OCI-LY3 (cell line): ENCODE data around the gene COL13A1.

Experiments used
- H2AFZ ChIP-seq: fragments of 200-600, 300-600 bp; shearing (Covaris generic); 2 replicates; pipeline ENCODE4 v1.6.0; 2014; ENCODE audit warnings: antibody characterized with exemption, low read depth, low read length
- H3K27ac ChIP-seq: fragments of 200-600, 300-600 bp; sonication (generic); 2 replicates; pipeline ENCODE4 v1.5.1; 2014; ENCODE audit warnings: mild to moderate bottlenecking, low read length, moderate library complexity, mixed read lengths
- H3K27me3 ChIP-seq: fragments of 200-600, 300-600 bp; sonication (generic); 2 replicates; pipeline ENCODE4 v1.6.1; 2014; ENCODE audit warnings: low read depth, low read length, mixed read lengths
- H3K36me3 ChIP-seq: fragments of 200-600, 300-600 bp; sonication (generic); replicated peaks from 2 replicates; pipeline ENCODE3; 2014; ENCODE audit warnings: low read depth, low read length, mixed read lengths
- H3K4me1 ChIP-seq: fragments of 300-600, 200-600 bp; sonication (generic); 2 replicates; pipeline ENCODE4 v1.6.1; 2014; ENCODE audit warnings: low read length, mixed read lengths
- H3K4me2 ChIP-seq: fragments of 200-600, 300-600 bp; sonication (generic); 2 replicates; pipeline ENCODE4 v1.6.1; 2014; ENCODE audit warnings: low read length, mixed read lengths
- H3K4me3 ChIP-seq: fragments of 300-600, 200-600 bp; sonication (generic); 2 replicates; pipeline ENCODE4 v1.5.1; 2014; ENCODE audit warnings: antibody characterized with exemption, mild to moderate bottlenecking, low read length, moderate library complexity
- H3K79me2 ChIP-seq: fragments of 300-600, 200-600 bp; shearing (Covaris generic); 2 replicates; pipeline ENCODE4 v1.6.1; 2014; ENCODE audit warnings: mild to moderate bottlenecking, low read length, mixed read lengths
- H3K9ac ChIP-seq: fragments of 300-600, 200-600 bp; shearing (Covaris generic); 2 replicates; pipeline ENCODE4 v1.6.0; 2014; ENCODE audit warnings: mild to moderate bottlenecking, low read length, moderate library complexity
- H3K9me3 ChIP-seq: fragments of 200-600, 300-600 bp; shearing (Covaris generic); 2 replicates; pipeline ENCODE4 v1.6.1; 2014; ENCODE audit warnings: low read length, mixed read lengths; ENCODE audit not compliant: insufficient read depth
- H4K20me1 ChIP-seq: fragments of 200-600, 300-600 bp; sonication (generic); 2 replicates; pipeline ENCODE4 v1.6.1; 2016; ENCODE audit warnings: low read length, mixed read lengths; ENCODE audit not compliant: insufficient read depth
- EZH2phosphoT487 ChIP-seq: fragments of 200-600 bp; shearing (Covaris generic); IDR thresholded peaks from 2 replicates; pipeline ENCODE4 v1.6.1; 2018; ENCODE audit warnings: antibody characterized with exemption, mixed run types, low read depth
- TF ChIP-seq, protein P1 (sequence below): fragments of 200-600, 300-600 bp; sonication (generic); IDR thresholded peaks from 2 replicates; pipeline ENCODE4 v1.5.1; 2014; ENCODE audit warnings: antibody characterized with exemption, low read length, low read depth

Gene COL13A1

GRCh38 chr10:69869291-69869961, 67.7 kb downstream of the COL13A1 start:
- TF ChIP-seq, protein P1, sequence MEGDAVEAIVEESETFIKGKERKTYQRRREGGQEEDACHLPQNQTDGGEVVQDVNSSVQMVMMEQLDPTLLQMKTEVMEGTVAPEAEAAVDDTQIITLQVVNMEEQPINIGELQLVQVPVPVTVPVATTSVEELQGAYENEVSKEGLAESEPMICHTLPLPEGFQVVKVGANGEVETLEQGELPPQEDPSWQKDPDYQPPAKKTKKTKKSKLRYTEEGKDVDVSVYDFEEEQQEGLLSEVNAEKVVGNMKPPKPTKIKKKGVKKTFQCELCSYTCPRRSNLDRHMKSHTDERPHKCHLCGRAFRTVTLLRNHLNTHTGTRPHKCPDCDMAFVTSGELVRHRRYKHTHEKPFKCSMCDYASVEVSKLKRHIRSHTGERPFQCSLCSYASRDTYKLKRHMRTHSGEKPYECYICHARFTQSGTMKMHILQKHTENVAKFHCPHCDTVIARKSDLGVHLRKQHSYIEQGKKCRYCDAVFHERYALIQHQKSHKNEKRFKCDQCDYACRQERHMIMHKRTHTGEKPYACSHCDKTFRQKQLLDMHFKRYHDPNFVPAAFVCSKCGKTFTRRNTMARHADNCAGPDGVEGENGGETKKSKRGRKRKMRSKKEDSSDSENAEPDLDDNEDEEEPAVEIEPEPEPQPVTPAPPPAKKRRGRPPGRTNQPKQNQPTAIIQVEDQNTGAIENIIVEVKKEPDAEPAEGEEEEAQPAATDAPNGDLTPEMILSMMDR: no peak
- Histone ChIP-seq H3K27me3 (peaks cover 5% of the 10 kb centered on the region; the same call in 1 of the 2 replicates), H2AFZ (no peak overlapping the region), H3K27ac (no peak overlapping the region), H3K36me3 (no peaks in the 10 kb centered on the region), H3K4me2 (no peak overlapping the region), H3K4me1 (no peaks in the 10 kb centered on the region), H3K4me3 (no peak overlapping the region), H3K79me2 (no peaks in the 10 kb centered on the region), H4K20me1 (no peaks in the 10 kb centered on the region), H3K9me3 (no peaks in the 10 kb centered on the region), H3K9ac (no peak overlapping the region)

GRCh38 chr10:69870591-69870990, 68.9 kb downstream of the COL13A1 start:
- Histone ChIP-seq H2AFZ (no peak overlapping the region), H3K27me3 (peaks cover 5% of the 10 kb centered on the region; the same call in 1 of the 2 replicates), H4K20me1 (no peaks in the 10 kb centered on the region), H3K9me3 (no peaks in the 10 kb centered on the region), H3K9ac (no peak overlapping the region), H3K4me3 (no peak overlapping the region), H3K4me1 (no peaks in the 10 kb centered on the region), H3K4me2 (no peak overlapping the region), H3K36me3 (no peaks in the 10 kb centered on the region), H3K79me2 (no peaks in the 10 kb centered on the region), H3K27ac (no peak overlapping the region)
- TF ChIP-seq, protein P1: no peak
- no peak for TF ChIP-seq EZH2phosphoT487

DNA sequence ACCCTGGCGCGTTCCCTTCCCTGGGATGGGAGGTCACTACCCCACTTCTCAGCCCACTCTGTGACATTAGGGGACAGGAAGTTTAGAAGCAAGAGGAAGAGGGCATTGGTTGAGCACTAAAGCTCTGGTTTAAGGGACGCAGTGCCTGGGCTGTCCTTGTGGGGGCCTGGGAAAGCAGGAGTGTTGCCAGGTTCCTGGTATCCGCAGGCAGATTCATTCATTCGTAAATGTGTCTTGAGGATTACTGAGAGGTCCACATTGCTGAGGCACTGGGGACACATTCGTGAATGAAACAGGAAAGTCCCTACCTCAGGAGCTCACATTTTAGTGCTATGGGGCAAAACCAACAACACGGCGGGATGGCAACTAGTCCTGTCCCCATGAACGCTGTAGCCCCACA, 69.4 kb downstream of the COL13A1 start:
- no peaks in the 10 kb centered on the region for H3K36me3 ChIP-seq

GRCh38 chr10:69872323-69872722, 70.6 kb downstream of the COL13A1 start:
- Histone ChIP-seq H3K79me2 (no peaks in the 10 kb centered on the region), H3K36me3 (no peaks in the 10 kb centered on the region), H3K4me3 (no peak overlapping the region), H3K4me2 (no peak overlapping the region), H2AFZ (no peak overlapping the region), H3K9me3 (no peaks in the 10 kb centered on the region), H3K27me3 (peaks cover 5% of the 10 kb centered on the region; the same call in 1 of the 2 replicates), H3K27ac (no peak overlapping the region), H3K4me1 (no peaks in the 10 kb centered on the region), H3K9ac (no peak overlapping the region), H4K20me1 (no peaks in the 10 kb centered on the region)
- TF ChIP-seq, protein P1: no peak
- TF ChIP-seq EZH2phosphoT487: no peak

More for the DNA sequence above, 69.4 kb downstream of the COL13A1 start:
- Histone ChIP-seq H3K79me2 (no peaks in the 10 kb centered on the region), H3K4me1 (no peaks in the 10 kb centered on the region), H3K4me2 (no peak overlapping the region), H3K4me3 (no peak overlapping the region), H4K20me1 (no peaks in the 10 kb centered on the region), H3K27ac (no peak overlapping the region), H3K27me3 (peaks cover 5% of the 10 kb centered on the region; the same call in 1 of the 2 replicates), H3K9ac (no peak overlapping the region), H3K9me3 (no peaks in the 10 kb centered on the region), H2AFZ (no peak overlapping the region)
- no peak for TF ChIP-seq EZH2phosphoT487
- TF ChIP-seq, protein P1: no peak
